OCI-LY1 (cell line): ENCODE measurements around the gene CSNK2A1.

Source experiments
- CTCF ChIP-seq: fragments of 200-600 bp; sonication (generic), shearing (Covaris generic); IDR thresholded peaks from 2 replicates; pipeline ENCODE4 v1.5.1; 2017; ENCODE audit warnings: mild to moderate bottlenecking, antibody characterized with exemption, low read length, moderate library complexity, mixed read lengths
- EZH2 ChIP-seq: fragments of 200-600 bp; sonication (generic), shearing (Covaris generic); IDR thresholded peaks from 2 replicates; pipeline ENCODE4 v1.8.0; 2017; ENCODE audit warnings: borderline replicate concordance, mixed run types, mild to moderate bottlenecking, antibody characterized with exemption, low read length, moderate library complexity, mixed read lengths

- TF ChIP-seq CTCF (no peak), EZH2 (no peak)
These were observed 13.4 kb upstream of the CSNK2A1 start for GRCh38 chr20:556984-557383.
